Measurements from ENCODE around the gene MPZ. TPM values are rescaled to one million over a fixed set of nuclear protein-coding genes. Genes with fewer than 3 reads are reported as not detected.
"Not testable (repeated sequence)": the region's sequence is repeated elsewhere in the genome, so short reads cannot be mapped to it uniquely, and the experiment has no call there.

Gene MPZ
- 1.7 and 2.8 TPM in 2 replicates for total RNA-seq
- polyA plus RNA-seq (2012): 1.3 TPM

GRCh38 chr1:161309868-161310267, at the start of gene MPZ:
Gene MPZ, minus strand, starts transcription at chr1:161309968. Its CDS starts 63 bp downstream, at chr1:161309905.
- DNase-seq (ENCODE audit: low read depth): no peak

GRCh38 chr1:161359291-161359690, 49.5 kb upstream of the MPZ start:
- DNase-seq (ENCODE audit: low read depth): no peak

- no peak for DNase-seq (ENCODE audit: low read depth)
Measured at GRCh38 chr1:161357073-161357472, 47.3 kb upstream of the MPZ start.

GRCh38 chr1:161351482-161351881, 41.7 kb upstream of the MPZ start:
- peak; percentile 3 for DNase-seq (ENCODE audit: low read depth)

GRCh38 chr1:161350671-161351070, 40.9 kb upstream of the MPZ start:
- DNase-seq (ENCODE audit: low read depth): no peak

- DNase-seq (ENCODE audit: low read depth): no peak
Measured at GRCh38 chr1:161342821-161343220, 33.1 kb upstream of the MPZ start.

- DNase-seq (ENCODE audit: low read depth): no peak
Measured at GRCh38 chr1:161342177-161342576, 32.4 kb upstream of the MPZ start.

GRCh38 chr1:161335796-161336195, 26.0 kb upstream of the MPZ start:
- DNase-seq (ENCODE audit: low read depth): peak; percentile 12

GRCh38 chr1:161333166-161333565, 23.4 kb upstream of the MPZ start:
- no peak for DNase-seq (ENCODE audit: low read depth)

- no peak for DNase-seq (ENCODE audit: low read depth)
Measured at GRCh38 chr1:161330346-161330745, 20.6 kb upstream of the MPZ start.

- DNase-seq (ENCODE audit: low read depth): no peak
Measured at GRCh38 chr1:161324020-161324419, 14.3 kb upstream of the MPZ start.

- not testable (repeated sequence) for DNase-seq (ENCODE audit: low read depth)
Measured at GRCh38 chr1:161315841-161316674, 6.3 kb upstream of the MPZ start.

- peak; percentile 92 for DNase-seq (ENCODE audit: low read depth)
Measured at GRCh38 chr1:161314201-161314981, 4.6 kb upstream of the MPZ start, which contains the start of gene SDHC. Gene SDHC, plus strand, starts transcription at chr1:161314381. Its CDS starts 25 bp downstream, at chr1:161314406.

- DNase-seq (ENCODE audit: low read depth): no peak
Measured at GRCh38 chr1:161313554-161314200, 3.9 kb upstream of the MPZ start.

GRCh38 chr1:161311595-161312181, 1.9 kb upstream of the MPZ start:
- no peak for DNase-seq (ENCODE audit: low read depth)

GRCh38 chr1:161307892-161308638, 1.7 kb downstream of the MPZ start:
- DNase-seq (ENCODE audit: low read depth): peak; percentile 34

GRCh38 chr1:161307230-161307768, 2.5 kb downstream of the MPZ start:
- DNase-seq (ENCODE audit: low read depth): peak; percentile 66

- no peak for DNase-seq (ENCODE audit: low read depth)
Measured at GRCh38 chr1:161305867-161306519, 3.8 kb downstream of the MPZ start.
